B cell (primary cell): ENCODE results near the gene PRKCQ. TPM values are rescaled to one million over a fixed set of nuclear protein-coding genes. Genes with fewer than 3 reads are reported as not detected.

Experiments
- ATAC-seq: fragments of 200-7000 bp; cut with Tn5 transposase; one replicate; pipeline ENCODE4 v1.10.0; 2021; ENCODE audit warnings: low read depth, mild to moderate bottlenecking, moderate number of reproducible peaks, moderate library complexity
- CTCF ChIA-PET: fragments of 350-600 bp; sonication (Branson Sonifier 250); formaldehyde crosslinking; loops from one replicate; lab custom pipeline; 2021; ENCODE audit warnings: antibody characterized with exemption, inconsistent platforms; lab: Charles Lee
- POLR2A ChIA-PET: fragments of 350-600 bp; sonication (Branson Sonifier 250); formaldehyde crosslinking; loops from one replicate; lab custom pipeline; 2021; ENCODE audit warnings: antibody characterized with exemption; lab: Charles Lee
- DNase-seq: peaks from one replicate; pipeline ENCODE4 v3.0.0; 2013
- H2AFZ ChIP-seq: 2 replicates; pipeline ENCODE4 v1.6.1; 2012; ENCODE audit warnings: mild to moderate bottlenecking, low read depth, low read length; ENCODE audit not compliant: insufficient read depth, poor library complexity, severe bottlenecking
- H3K27ac ChIP-seq, 2 donors: 1 replicate in 1 of 2; 2 replicates in 1 of 2; pipeline ENCODE4 v1.5.1; 2012 to 2013; ENCODE audit warnings: low read length in 2 of 2, mild to moderate bottlenecking in 2 of 2, moderate library complexity in 1 of 2
- H3K27me3 ChIP-seq, 4 experiments: fragments of 200-600 bp in 1 of 4; sonication (generic) in 1 of 4; replicated peaks in 1 of 4; 1 replicate in 2 of 4; 2 replicates in 2 of 4; pipeline versions ENCODE4 v1.6.1 to v1.7.0; 2013 to 2016; ENCODE audit warnings: low read length in 3 of 4, mild to moderate bottlenecking in 2 of 4, mixed read lengths in 1 of 4, moderate library complexity in 1 of 4; ENCODE audit not compliant: insufficient read depth in 4 of 4, control insufficient read depth in 3 of 4; ENCODE audit errors: control extremely low read depth in 1 of 4
- H3K36me3 ChIP-seq, 2 experiments: replicated peaks in 1 of 2; 1 replicate in 1 of 2; 2 replicates in 1 of 2; pipeline versions ENCODE4 v1.6.1 to v1.7.1; 2013; ENCODE audit warnings: low read length in 1 of 2; ENCODE audit not compliant: insufficient read depth in 2 of 2, control insufficient read depth in 1 of 2; ENCODE audit errors: control extremely low read depth in 1 of 2, extremely low read depth in 1 of 2
- H3K4me1 ChIP-seq, 2 donors: fragments of 200-600 bp in 1 of 2; sonication (generic) in 1 of 2; 1 replicate in 1 of 2; 2 replicates in 1 of 2; pipeline versions ENCODE4 v1.5.1 to v1.6.1; 2013 to 2017; ENCODE audit warnings: low read length in 2 of 2; ENCODE audit not compliant: control insufficient read depth in 2 of 2, insufficient read depth in 2 of 2
- H3K4me2 ChIP-seq: replicated peaks from 2 replicates; pipeline ENCODE3; 2012; ENCODE audit warnings: mild to moderate bottlenecking, low read depth, low read length; ENCODE audit not compliant: poor library complexity, severe bottlenecking
- H3K4me3 ChIP-seq, 5 experiments: fragments of 200-600 bp in 1 of 5; sonication (generic) in 1 of 5; 1 replicate in 3 of 5; 2 replicates in 2 of 5; pipeline versions ENCODE4 v1.5.1 to v1.7.0; 2011 to 2016; ENCODE audit warnings: low read length in 4 of 5, mild to moderate bottlenecking in 4 of 5, low read depth in 2 of 5, control low read depth in 1 of 5, moderate library complexity in 1 of 5; ENCODE audit not compliant: insufficient read depth in 1 of 5; ENCODE audit errors: control extremely low read depth in 1 of 5, extremely low read depth in 1 of 5
- H3K79me2 ChIP-seq: fragments of 200-600 bp; sonication (generic); one replicate; pipeline ENCODE4 v1.6.0; 2016; ENCODE audit warnings: low read length; ENCODE audit not compliant: control insufficient read depth, insufficient read depth
- H3K9ac ChIP-seq: fragments of 200-600 bp; sonication (generic); 2 replicates; pipeline ENCODE4 v1.6.1; 2017; ENCODE audit warnings: mild to moderate bottlenecking, low read length, moderate library complexity
- H3K9me3 ChIP-seq, 3 donors: one replicate each; pipeline versions ENCODE4 v1.6.1 to v1.7.1; 2013; ENCODE audit warnings: low read length in 2 of 3; ENCODE audit not compliant: control insufficient read depth in 2 of 3, insufficient read depth in 1 of 3; ENCODE audit errors: control extremely low read depth in 1 of 3
- H4K20me1 ChIP-seq: 2 replicates; pipeline ENCODE4 v1.6.0; 2012; ENCODE audit warnings: mild to moderate bottlenecking, low read length; ENCODE audit not compliant: insufficient read depth, control insufficient read depth, poor library complexity, severe bottlenecking
- H3K27ac Mint-ChIP-seq: one replicate; pipeline ENCODE4 v1.8.0; 2021; ENCODE audit warnings: mixed read lengths
- H3K27me3 Mint-ChIP-seq: one replicate; pipeline ENCODE4 v1.8.0; 2021; ENCODE audit warnings: mixed read lengths
- H3K4me1 Mint-ChIP-seq: one replicate; pipeline ENCODE4 v1.8.0; 2021; ENCODE audit warnings: mixed read lengths
- H3K4me3 Mint-ChIP-seq: one replicate; pipeline ENCODE4 v1.8.0; 2021; ENCODE audit warnings: mixed read lengths
- H3K9me3 Mint-ChIP-seq: one replicate; pipeline ENCODE4 v1.8.0; 2022; ENCODE audit warnings: mixed read lengths; ENCODE audit not compliant: insufficient read depth
- CTCF ChIP-seq: fragments of 200-600 bp; IDR thresholded peaks from one replicate; pipeline ENCODE4 v1.8.0; 2022; ENCODE audit warnings: antibody characterized with exemption, mild to moderate bottlenecking
- EZH2 ChIP-seq: IDR thresholded peaks from 2 replicates; pipeline ENCODE4 v1.6.1; 2012; ENCODE audit warnings: borderline replicate concordance, low read depth, mild to moderate bottlenecking, moderate library complexity, low read length; ENCODE audit not compliant: insufficient read depth, poor library complexity, severe bottlenecking
- WGBS: methylation state at CpG from one replicate; pipeline ENCODE4 v1.1.5; 2013; ENCODE audit warnings: missing lambda C conversion rate; ENCODE audit not compliant: insufficient coverage; 5-methylcytosine and 5-hydroxymethylcytosine counted together
- intact Hi-C: fragments of 100-400 bp; cut with micrococcal nuclease; formaldehyde crosslinking; loops from one replicate; pipeline ENCODE4 v1.10.0; 2022
- polyA plus RNA-seq: library from polyadenylated mRNA; depleted of rRNA; stranded (reverse); fragments of >200 nt; gene quantifications from 2 replicates; pipeline ENCODE4 v1.2.3, GENCODE V29; 2012
- total RNA-seq, 2 donors: library from RNA; stranded (reverse); fragments of 120-200 nt in 1 of 2; gene quantifications; 1 replicate in 1 of 2; 2 replicates in 1 of 2; pipeline versions ENCODE4 v1.2.3 to v1.2.4, GENCODE V29; 2013 to 2022

Gene PRKCQ
- total and polyA plus RNA-seq, 2 donors (not counting 1 experiment from before 2014, with no cell fraction given) = 0.15 to 0.16 TPM

- H3K4me3 ChIP-seq = no peak overlapping the region
- H3K36me3 ChIP-seq = no peaks in the 10 kb centered on the region
- TF ChIP-seq EZH2 = no peak
- TF ChIP-seq CTCF = no peak
- Mint-ChIP-seq H3K27me3 (peaks cover 11% of the 10 kb centered on the region), H3K4me3 (no peak overlapping the region), H3K4me1 (peaks cover 34% of the 10 kb centered on the region), H3K9me3 (no peaks in the 10 kb centered on the region), H3K27ac (no peak overlapping the region)
- no peaks in the 10 kb centered on the region for H3K79me2 ChIP-seq
- no peak overlapping the region for H3K9ac ChIP-seq
- H3K27me3 ChIP-seq = no peaks in the 10 kb centered on the region
- 80% methylated on average over 2 of the region's 7 CpGs for WGBS
- no peaks in the 10 kb centered on the region for H4K20me1 ChIP-seq
- no peak overlapping the region for H3K27ac ChIP-seq
- no peak for ATAC-seq
- H3K4me2 ChIP-seq = no peak overlapping the region
- H2AFZ ChIP-seq = no peak overlapping the region
- H3K4me1 ChIP-seq = peaks cover 26% of the 10 kb centered on the region in 2 donors
- ChIA-PET POLR2A (interaction anchor here (0.7 to 4.9 kb wide), 4 partner anchors 18 to 198 kb away, joined by 3 to 72 read pairs (median 14); partner anchors contain the start of gene PFKFB3), CTCF (interaction anchor here (0.6 to 7.7 kb wide), 28 partner anchors 11 to 386 kb away, joined by 3 to 325 read pairs (median 20); partner anchors contain the start of gene PFKFB3)
- H3K9me3 ChIP-seq = no peaks in the 10 kb centered on the region
- intact Hi-C loops = loop anchor here (2.0 to 5.0 kb wide), 2 partner anchors 236 to 313 kb away; partner anchors contain the start of gene RBM17
- DNase-seq = no peak
Measured at GRCh38 chr10:6400331-6400730, 179.7 kb downstream of the PRKCQ start.

GRCh38 chr10:6399879-6400278 lies 180.2 kb downstream of the PRKCQ start:
- CTCF ChIA-PET = interaction anchor here (0.6 to 7.7 kb wide), 17 partner anchors 11 to 291 kb away, joined by 3 to 325 read pairs (median 22); partner anchors contain the start of gene PFKFB3
- WGBS = 75% methylated on average over 6 of the region's 8 CpGs
- peak overlapping the region; percentile 38 for H3K27ac Mint-ChIP-seq
- TF ChIP-seq CTCF (no peak), EZH2 (no peak)
- DNase-seq (no peak), ATAC-seq (no peak)
- peaks cover 8% of the 10 kb centered on the region for H3K27me3 Mint-ChIP-seq
- Histone ChIP-seq H3K4me2 (peak overlapping the region; percentile 2), H4K20me1 (no peaks in the 10 kb centered on the region), H2AFZ (no peak overlapping the region), H3K9me3 (no peaks in the 10 kb centered on the region), H3K27me3 (no peaks in the 10 kb centered on the region), H3K36me3 (no peaks in the 10 kb centered on the region), H3K27ac (no peak overlapping the region), H3K79me2 (no peaks in the 10 kb centered on the region), H3K4me1 (peaks cover 26% of the 10 kb centered on the region in 2 donors), H3K4me3 (no peak overlapping the region), H3K9ac (no peak overlapping the region)
- H3K4me3 Mint-ChIP-seq = no peak overlapping the region
- intact Hi-C loops = loop anchor here (2.0 to 5.0 kb wide), 2 partner anchors 235 to 313 kb away; partner anchors contain the start of gene RBM17
- H3K9me3 Mint-ChIP-seq = no peaks in the 10 kb centered on the region
- peaks cover 34% of the 10 kb centered on the region for H3K4me1 Mint-ChIP-seq
- POLR2A ChIA-PET = interaction anchor here (0.7 to 4.9 kb wide), 4 partner anchors 18 to 197 kb away, joined by 3 to 72 read pairs (median 14); partner anchors contain the start of gene PFKFB3
